WTC11 (cell line): Measurements from ENCODE around the gene UBP1. TPM values are rescaled to one million over a fixed set of nuclear protein-coding genes. Genes with fewer than 3 reads are reported as not detected.
"Not testable (repeated sequence)": the region's sequence is repeated elsewhere in the genome, so short reads cannot be mapped to it uniquely, and the experiment has no call there.

ENCODE experiments used
- ATAC-seq: fragments of 200-7000 bp; cut with Tn5 transposase; 2 replicates; pipeline ENCODE4 v1.10.0; 2021; ENCODE audit warnings: mild to moderate bottlenecking, moderate library complexity
- CTCF ChIA-PET: fragments of 300-600 bp; sonication (Branson Sonifier 250); formaldehyde crosslinking; loops from one replicate; lab custom pipeline; 2021; ENCODE audit warnings: antibody characterized with exemption; lab: Charles Lee
- POLR2A ChIA-PET: fragments of 350-600 bp; sonication (Branson Sonifier 250); formaldehyde crosslinking; loops from one replicate; lab custom pipeline; 2021; ENCODE audit warnings: antibody characterized with exemption; lab: Charles Lee
- DNase-seq: peaks from one replicate; pipeline ENCODE4 v3.0.0; 2021; ENCODE audit warnings: low spot score
- H3K27ac Mint-ChIP-seq: 2 replicates; pipeline ENCODE4 v1.8.0; 2021; ENCODE audit warnings: mixed read lengths
- H3K27me3 Mint-ChIP-seq: 2 replicates; pipeline ENCODE4 v1.8.0; 2021; ENCODE audit warnings: low read depth, mild to moderate bottlenecking, moderate library complexity, mixed read lengths
- H3K36me3 Mint-ChIP-seq: 2 replicates; pipeline ENCODE4 v1.8.0; 2021; ENCODE audit warnings: mixed read lengths
- H3K4me1 Mint-ChIP-seq: 2 replicates; pipeline ENCODE4 v1.8.0; 2022; ENCODE audit warnings: mixed read lengths
- H3K4me3 Mint-ChIP-seq: 2 replicates; pipeline ENCODE4 v1.8.0; 2021; ENCODE audit warnings: mild to moderate bottlenecking, moderate library complexity, mixed read lengths
- H3K9me3 Mint-ChIP-seq: 2 replicates; pipeline ENCODE4 v1.8.0; 2021; ENCODE audit warnings: mixed read lengths
- CBFB ChIP-seq: sonication (generic); formaldehyde crosslinking; IDR thresholded peaks from 2 replicates; pipeline ENCODE4 v1.8.1; 2022; ENCODE audit warnings: mild to moderate bottlenecking, low read depth, missing genetic modification reagents
- CREM ChIP-seq: sonication (generic); formaldehyde crosslinking; IDR thresholded peaks from 2 replicates; pipeline ENCODE4 v1.8.1; 2022; ENCODE audit warnings: mild to moderate bottlenecking, missing genetic modification reagents, moderate library complexity
- E2F1 ChIP-seq: sonication (generic); formaldehyde crosslinking; IDR thresholded peaks from 2 replicates; pipeline ENCODE4 v1.8.0; 2022; ENCODE audit warnings: mild to moderate bottlenecking, missing genetic modification reagents
- EMX1 ChIP-seq: fragments of 250-450 bp; sonication (Bioruptor Pico); IDR thresholded peaks from 2 replicates; pipeline ENCODE4 v1.8.0; 2021; ENCODE audit warnings: mild to moderate bottlenecking
- FOXK1 ChIP-seq: sonication (generic); formaldehyde crosslinking; IDR thresholded peaks from 2 replicates; pipeline ENCODE4 v1.8.0; 2022; ENCODE audit warnings: mild to moderate bottlenecking, moderate library complexity, missing genetic modification reagents
- GABPB1 ChIP-seq: sonication (generic); formaldehyde crosslinking; IDR thresholded peaks from 2 replicates; pipeline ENCODE4 v1.8.1; 2023; ENCODE audit warnings: mild to moderate bottlenecking, missing genetic modification reagents
- JUN ChIP-seq: sonication (generic); formaldehyde crosslinking; IDR thresholded peaks from 2 replicates; pipeline ENCODE4 v1.8.0; 2023; ENCODE audit warnings: mild to moderate bottlenecking, missing genetic modification reagents
- NFATC4 ChIP-seq: fragments of 250-450 bp; sonication (Bioruptor Pico); IDR thresholded peaks from 2 replicates; pipeline ENCODE4 v1.9.0; 2021; ENCODE audit warnings: mild to moderate bottlenecking
- NR1H2 ChIP-seq: sonication (generic); formaldehyde crosslinking; IDR thresholded peaks from 2 replicates; pipeline ENCODE4 v1.9.0; 2021; ENCODE audit warnings: mild to moderate bottlenecking, moderate library complexity, missing genetic modification reagents
- OVOL2 ChIP-seq: fragments of 250-450 bp; sonication (Bioruptor Pico); IDR thresholded peaks from 2 replicates; pipeline ENCODE4 v1.9.0; 2021; ENCODE audit warnings: mild to moderate bottlenecking, borderline replicate concordance
- total RNA-seq: library from RNA; stranded (reverse); gene quantifications from 3 replicates; pipeline ENCODE4 v1.2.3, GENCODE V29; 2021
- TF ChIP-seq, protein P1 (sequence below): fragments of 250-450 bp; sonication (Bioruptor Pico); IDR thresholded peaks from 2 replicates; pipeline ENCODE4 v1.9.0; 2021; ENCODE audit warnings: moderate library complexity, mild to moderate bottlenecking, inconsistent platforms, borderline replicate concordance
- TF ChIP-seq, protein P2 (sequence below): sonication (generic); formaldehyde crosslinking; IDR thresholded peaks from 2 replicates; pipeline ENCODE4 v1.8.1; 2022; ENCODE audit warnings: missing genetic modification reagents, borderline replicate concordance
- TF ChIP-seq, protein P3 (sequence below): fragments of 250-450 bp; sonication (Bioruptor Pico); IDR thresholded peaks from 2 replicates; pipeline ENCODE4 v1.9.0; 2021; ENCODE audit warnings: mild to moderate bottlenecking
- TF ChIP-seq, protein P4 (sequence below): sonication (generic); formaldehyde crosslinking; IDR thresholded peaks from 2 replicates; pipeline ENCODE4 v1.8.0; 2022; ENCODE audit warnings: missing genetic modification reagents
- TF ChIP-seq, protein P5 (sequence below): sonication (generic); formaldehyde crosslinking; IDR thresholded peaks from 2 replicates; pipeline ENCODE4 v1.8.1; 2023; ENCODE audit warnings: mild to moderate bottlenecking, missing genetic modification reagents

UBP1 gene
- total RNA-seq, 1 experiment from 2014 or later, result 72.6 TPM

DNA sequence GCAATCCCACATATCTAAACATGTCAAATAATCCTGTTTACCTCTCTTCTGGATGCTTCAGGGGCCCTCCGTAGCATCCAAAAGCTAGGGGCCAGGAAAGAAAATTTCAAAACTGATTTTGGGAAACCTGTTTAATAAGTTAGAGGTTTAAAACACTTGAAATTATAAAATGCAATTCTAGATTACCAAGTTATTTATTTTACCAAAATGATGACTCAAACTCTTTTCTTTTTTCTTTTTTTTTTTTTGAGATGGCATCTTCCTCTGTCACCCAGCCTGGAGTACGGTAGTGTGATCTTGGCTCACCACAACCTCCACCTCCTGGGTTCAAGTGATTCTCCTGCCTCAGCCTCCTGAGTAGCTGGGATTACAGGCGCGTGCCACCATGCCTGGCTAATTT, 19.4 kb upstream of the UBP1 start:
- H3K27ac Mint-ChIP-seq, H3K4me1 Mint-ChIP-seq, ATAC-seq, DNase-seq, H3K4me3 Mint-ChIP-seq, CTCF ChIA-PET, POLR2A ChIA-PET: not testable (repeated sequence)
- Mint-ChIP-seq H3K36me3 (peaks cover 66% of the 10 kb centered on the region), H3K9me3 (peaks cover 64% of the 10 kb centered on the region), H3K27me3 (peaks cover 17% of the 10 kb centered on the region)

DNA sequence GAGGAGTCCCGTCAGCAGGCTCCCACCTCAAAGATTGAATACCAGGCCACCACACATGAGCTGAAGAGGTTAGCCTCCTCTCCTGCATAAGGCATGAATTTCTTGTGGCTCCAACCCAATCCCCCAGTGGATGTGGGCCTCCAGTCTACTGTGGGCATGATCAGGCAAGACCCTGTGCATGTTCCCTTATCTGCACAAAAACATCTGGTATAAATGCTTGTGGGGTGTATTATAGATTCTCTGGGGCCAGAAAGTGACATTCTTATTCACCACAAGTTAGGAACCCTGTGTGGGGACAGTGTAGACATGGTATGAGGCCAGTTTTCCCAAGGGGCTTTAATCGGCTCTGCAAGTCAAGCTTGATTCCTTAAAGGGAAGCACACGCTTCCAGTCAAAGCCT, 18.2 kb upstream of the UBP1 start:
- TF ChIP-seq NFATC4 (CRISPR knock-in tag) (no peak), FOXK1 (CRISPR knock-in tag) (no peak), CREM (CRISPR knock-in tag) (no peak), E2F1 (CRISPR knock-in tag) (no peak), JUN (CRISPR knock-in tag) (no peak)
- TF ChIP-seq, protein P1, sequence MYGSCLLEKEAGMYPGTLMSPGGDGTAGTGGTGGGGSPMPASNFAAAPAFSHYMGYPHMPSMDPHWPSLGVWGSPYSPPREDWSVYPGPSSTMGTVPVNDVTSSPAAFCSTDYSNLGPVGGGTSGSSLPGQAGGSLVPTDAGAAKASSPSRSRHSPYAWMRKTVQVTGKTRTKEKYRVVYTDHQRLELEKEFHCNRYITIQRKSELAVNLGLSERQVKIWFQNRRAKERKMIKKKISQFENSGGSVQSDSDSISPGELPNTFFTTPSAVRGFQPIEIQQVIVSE, result no peak
- TF ChIP-seq, protein P2, sequence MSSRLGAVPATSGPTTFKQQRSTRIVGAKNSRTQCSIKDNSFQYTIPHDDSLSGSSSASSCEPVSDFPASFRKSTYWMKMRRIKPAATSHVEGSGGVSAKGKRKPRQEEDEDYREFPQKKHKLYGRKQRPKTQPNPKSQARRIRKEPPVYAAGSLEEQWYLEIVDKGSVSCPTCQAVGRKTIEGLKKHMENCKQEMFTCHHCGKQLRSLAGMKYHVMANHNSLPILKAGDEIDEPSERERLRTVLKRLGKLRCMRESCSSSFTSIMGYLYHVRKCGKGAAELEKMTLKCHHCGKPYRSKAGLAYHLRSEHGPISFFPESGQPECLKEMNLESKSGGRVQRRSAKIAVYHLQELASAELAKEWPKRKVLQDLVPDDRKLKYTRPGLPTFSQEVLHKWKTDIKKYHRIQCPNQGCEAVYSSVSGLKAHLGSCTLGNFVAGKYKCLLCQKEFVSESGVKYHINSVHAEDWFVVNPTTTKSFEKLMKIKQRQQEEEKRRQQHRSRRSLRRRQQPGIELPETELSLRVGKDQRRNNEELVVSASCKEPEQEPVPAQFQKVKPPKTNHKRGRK, result no peak
- H3K4me1 Mint-ChIP-seq, result peaks cover 7% of the 10 kb centered on the region
- no peak for ATAC-seq
- ChIA-PET POLR2A (no interaction called here), CTCF (interaction anchor here (1.0 kb wide), 1 partner anchor 86 kb away, joined by 3 read pairs; no protein-coding TSS in a partner anchor)
- no peak overlapping the region for H3K27ac Mint-ChIP-seq
- DNase-seq, result no peak
- peaks cover 66% of the 10 kb centered on the region for H3K9me3 Mint-ChIP-seq
- H3K4me3 Mint-ChIP-seq, result no peak overlapping the region
- H3K36me3 Mint-ChIP-seq, result peaks cover 72% of the 10 kb centered on the region
- peaks cover 17% of the 10 kb centered on the region for H3K27me3 Mint-ChIP-seq

DNA sequence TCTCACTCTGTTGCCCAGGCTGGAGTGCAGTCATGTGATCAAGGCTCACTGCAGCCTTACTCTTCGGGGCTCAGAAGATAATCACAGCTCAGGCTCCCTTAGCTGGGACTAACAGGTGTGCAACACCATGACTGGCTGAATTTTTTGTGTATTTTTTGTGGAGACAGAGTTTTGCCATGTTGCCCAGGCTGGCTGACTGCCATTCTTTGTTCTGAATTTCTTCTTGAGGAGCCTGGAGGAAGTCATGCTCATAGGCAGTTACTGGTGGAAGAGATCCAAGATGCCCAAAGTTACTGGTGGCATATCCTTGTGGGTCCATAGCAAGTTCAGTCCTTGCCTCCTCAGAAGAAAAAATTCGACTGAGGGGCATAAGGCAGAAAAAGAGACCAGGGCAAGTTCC, 16.6 kb upstream of the UBP1 start:
- H3K4me1 Mint-ChIP-seq, result no peaks in the 10 kb centered on the region
- TF ChIP-seq OVOL2 (CRISPR knock-in tag) (no peak), CBFB (CRISPR knock-in tag) (no peak), GABPB1 (CRISPR knock-in tag) (no peak), EMX1 (no peak), NR1H2 (CRISPR knock-in tag) (no peak)
- TF ChIP-seq, protein P1, result no peak
- TF ChIP-seq, protein P3, sequence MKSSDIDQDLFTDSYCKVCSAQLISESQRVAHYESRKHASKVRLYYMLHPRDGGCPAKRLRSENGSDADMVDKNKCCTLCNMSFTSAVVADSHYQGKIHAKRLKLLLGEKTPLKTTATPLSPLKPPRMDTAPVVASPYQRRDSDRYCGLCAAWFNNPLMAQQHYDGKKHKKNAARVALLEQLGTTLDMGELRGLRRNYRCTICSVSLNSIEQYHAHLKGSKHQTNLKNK (CRISPR knock-in tag), result no peak
- TF ChIP-seq, protein P4, sequence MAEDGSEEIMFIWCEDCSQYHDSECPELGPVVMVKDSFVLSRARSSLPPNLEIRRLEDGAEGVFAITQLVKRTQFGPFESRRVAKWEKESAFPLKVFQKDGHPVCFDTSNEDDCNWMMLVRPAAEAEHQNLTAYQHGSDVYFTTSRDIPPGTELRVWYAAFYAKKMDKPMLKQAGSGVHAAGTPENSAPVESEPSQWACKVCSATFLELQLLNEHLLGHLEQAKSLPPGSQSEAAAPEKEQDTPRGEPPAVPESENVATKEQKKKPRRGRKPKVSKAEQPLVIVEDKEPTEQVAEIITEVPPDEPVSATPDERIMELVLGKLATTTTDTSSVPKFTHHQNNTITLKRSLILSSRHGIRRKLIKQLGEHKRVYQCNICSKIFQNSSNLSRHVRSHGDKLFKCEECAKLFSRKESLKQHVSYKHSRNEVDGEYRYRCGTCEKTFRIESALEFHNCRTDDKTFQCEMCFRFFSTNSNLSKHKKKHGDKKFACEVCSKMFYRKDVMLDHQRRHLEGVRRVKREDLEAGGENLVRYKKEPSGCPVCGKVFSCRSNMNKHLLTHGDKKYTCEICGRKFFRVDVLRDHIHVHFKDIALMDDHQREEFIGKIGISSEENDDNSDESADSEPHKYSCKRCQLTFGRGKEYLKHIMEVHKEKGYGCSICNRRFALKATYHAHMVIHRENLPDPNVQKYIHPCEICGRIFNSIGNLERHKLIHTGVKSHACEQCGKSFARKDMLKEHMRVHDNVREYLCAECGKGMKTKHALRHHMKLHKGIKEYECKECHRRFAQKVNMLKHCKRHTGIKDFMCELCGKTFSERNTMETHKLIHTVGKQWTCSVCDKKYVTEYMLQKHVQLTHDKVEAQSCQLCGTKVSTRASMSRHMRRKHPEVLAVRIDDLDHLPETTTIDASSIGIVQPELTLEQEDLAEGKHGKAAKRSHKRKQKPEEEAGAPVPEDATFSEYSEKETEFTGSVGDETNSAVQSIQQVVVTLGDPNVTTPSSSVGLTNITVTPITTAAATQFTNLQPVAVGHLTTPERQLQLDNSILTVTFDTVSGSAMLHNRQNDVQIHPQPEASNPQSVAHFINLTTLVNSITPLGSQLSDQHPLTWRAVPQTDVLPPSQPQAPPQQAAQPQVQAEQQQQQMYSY, result no peak
- TF ChIP-seq, protein P5, sequence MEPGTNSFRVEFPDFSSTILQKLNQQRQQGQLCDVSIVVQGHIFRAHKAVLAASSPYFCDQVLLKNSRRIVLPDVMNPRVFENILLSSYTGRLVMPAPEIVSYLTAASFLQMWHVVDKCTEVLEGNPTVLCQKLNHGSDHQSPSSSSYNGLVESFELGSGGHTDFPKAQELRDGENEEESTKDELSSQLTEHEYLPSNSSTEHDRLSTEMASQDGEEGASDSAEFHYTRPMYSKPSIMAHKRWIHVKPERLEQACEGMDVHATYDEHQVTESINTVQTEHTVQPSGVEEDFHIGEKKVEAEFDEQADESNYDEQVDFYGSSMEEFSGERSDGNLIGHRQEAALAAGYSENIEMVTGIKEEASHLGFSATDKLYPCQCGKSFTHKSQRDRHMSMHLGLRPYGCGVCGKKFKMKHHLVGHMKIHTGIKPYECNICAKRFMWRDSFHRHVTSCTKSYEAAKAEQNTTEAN (CRISPR knock-in tag), result no peak
- TF ChIP-seq, all 79 proteins: peak for 0
- CTCF ChIA-PET, result no interaction called here
- Mint-ChIP-seq H3K27ac (no peak overlapping the region), H3K27me3 (peaks cover 13% of the 10 kb centered on the region; the same call in 1 of the 2 replicates), H3K36me3 (peaks cover 80% of the 10 kb centered on the region), H3K9me3 (peaks cover 52% of the 10 kb centered on the region), H3K4me3 (no peak overlapping the region)
- DNase-seq (no peak), ATAC-seq (no peak)
- POLR2A ChIA-PET, result no interaction called here
